PC-3 (cell line): ENCODE data around the gene EML3. TPM values are rescaled to one million over a fixed set of nuclear protein-coding genes. Genes with fewer than 3 reads are reported as not detected.

Experiments used
- ATAC-seq: fragments of 200-7000 bp; cut with Tn5 transposase; 2 replicates; pipeline ENCODE4 v1.9.1; 2020; ENCODE audit warnings: mild to moderate bottlenecking, moderate library complexity
- BruUV-seq: library from RNA; stranded (reverse); fragments of 400-500 nt; replicated peaks from 2 replicates; lab custom pipeline; 2021; lab: Mats Ljungman, UMichigan
- CTCF ChIA-PET: fragments of 300-600 bp; sonication (Branson Sonifier 250); formaldehyde crosslinking; loops from one replicate; lab custom pipeline; 2022; ENCODE audit warnings: antibody characterized with exemption; lab: Charles Lee
- POLR2A ChIA-PET: fragments of 300-600 bp; sonication (Branson Sonifier 250); formaldehyde crosslinking; loops from one replicate; lab custom pipeline; 2022; ENCODE audit warnings: antibody characterized with exemption; ENCODE audit not compliant: unreplicated experiment; lab: Charles Lee
- DNase-seq: peaks from one replicate; pipeline ENCODE4 v3.0.0-alpha.2; 2015
- H2AFZ ChIP-seq: fragments of 300-600 bp; sonication (generic); 2 replicates; pipeline ENCODE4 v1.6.0; 2016; ENCODE audit warnings: antibody characterized with exemption, low read length
- H3F3A ChIP-seq: fragments of 300-600 bp; sonication (generic); one replicate; pipeline ENCODE4 v1.6.0; 2017; ENCODE audit warnings: antibody characterized with exemption, low read length, control low read depth, mild to moderate bottlenecking; ENCODE audit not compliant: unreplicated experiment
- H3K27ac ChIP-seq: fragments of 300-600 bp; sonication (generic); 2 replicates; pipeline ENCODE4 v1.5.1; 2016; ENCODE audit warnings: mild to moderate bottlenecking, low read length
- H3K27me3 ChIP-seq: fragments of 300-600 bp; sonication (generic); 2 replicates; pipeline ENCODE4 v1.6.1; 2016; ENCODE audit warnings: low read length, mixed read lengths
- H3K36me3 ChIP-seq: fragments of 300-600 bp; sonication (generic); 2 replicates; pipeline ENCODE4 v1.6.1; 2016; ENCODE audit warnings: low read depth, mixed run types, low read length, mixed read lengths
- H3K4me1 ChIP-seq: fragments of 300-600 bp; sonication (generic); 2 replicates; pipeline ENCODE4 v1.5.1; 2016; ENCODE audit warnings: low read length; ENCODE audit not compliant: insufficient read depth
- H3K4me2 ChIP-seq: fragments of 300-600 bp; sonication (generic); 2 replicates; pipeline ENCODE4 v1.6.0; 2016; ENCODE audit warnings: low read length
- H3K4me3 ChIP-seq: fragments of 300-600 bp; sonication (generic); 2 replicates; pipeline ENCODE4 v1.5.1; 2016; ENCODE audit warnings: mild to moderate bottlenecking, low read length, mixed read lengths
- H3K79me2 ChIP-seq: fragments of 300-600 bp; sonication (generic); 2 replicates; pipeline ENCODE4 v1.6.1; 2017; ENCODE audit warnings: low read length, mixed read lengths
- H3K9ac ChIP-seq: fragments of 300-600 bp; sonication (generic); 2 replicates; pipeline ENCODE4 v1.6.0; 2016; ENCODE audit warnings: mild to moderate bottlenecking, low read length
- H3K9me2 ChIP-seq: fragments of 300-600 bp; sonication (generic); replicated peaks from 2 replicates; pipeline ENCODE4 v1.6.1; 2016; ENCODE audit warnings: mixed run types, low read length, mixed read lengths
- H3K9me3 ChIP-seq: fragments of 300-600 bp; sonication (generic); 2 replicates; pipeline ENCODE4 v1.6.1; 2016; ENCODE audit warnings: low read length, mixed read lengths
- H4K20me1 ChIP-seq: fragments of 300-600 bp; sonication (generic); 2 replicates; pipeline ENCODE4 v1.6.1; 2016; ENCODE audit warnings: low read length, mixed read lengths
- CTCF ChIP-seq: fragments of 300-600 bp; sonication (generic); conservative IDR thresholded peaks from 2 replicates; pipeline ENCODE4 v1.5.1; 2017; ENCODE audit warnings: antibody characterized with exemption, low read depth, mild to moderate bottlenecking, low read length
- EZH2 ChIP-seq: fragments of 300-600 bp; sonication (generic); IDR thresholded peaks from one replicate; pipeline ENCODE4 v1.6.1; 2017; ENCODE audit warnings: antibody characterized with exemption, mild to moderate bottlenecking, low read length; ENCODE audit not compliant: unreplicated experiment
- EZH2phosphoT487 ChIP-seq: fragments of 300-600 bp; sonication (generic); IDR thresholded peaks from 2 replicates; pipeline ENCODE4 v1.6.1; 2018; ENCODE audit warnings: mild to moderate bottlenecking, antibody characterized with exemption, low read length, borderline replicate concordance
- intact Hi-C: fragments of 100-400 bp; cut with micrococcal nuclease; formaldehyde crosslinking; loops from 2 replicates; pipeline ENCODE4 v1.9.0; 2023
- total RNA-seq: library from RNA; depleted of rRNA; stranded (reverse); fragments of >200 nt; gene quantifications from 2 replicates; pipeline ENCODE4 v1.2.3, GENCODE V29; 2014

EML3 gene
- total RNA-seq, 1 experiment from 2014 or later = 32.8 TPM

GRCh38 chr11:62603776-62604299 is 8.7 kb downstream of the EML3 start:
- Histone ChIP-seq H3K9me2 (no peaks in the 10 kb centered on the region), H3K9ac (no peak overlapping the region), H4K20me1 (no peaks in the 10 kb centered on the region), H3K4me3 (no peak overlapping the region), H3K4me2 (no peak overlapping the region), H3K36me3 (peaks cover 6% of the 10 kb centered on the region; the same call in 1 of the 2 replicates), H3K79me2 (peaks cover 28% of the 10 kb centered on the region), H3K4me1 (peaks cover 21% of the 10 kb centered on the region), H2AFZ (no peak overlapping the region), H3K9me3 (no peaks in the 10 kb centered on the region), H3F3A (no peaks in the 10 kb centered on the region), H3K27me3 (no peaks in the 10 kb centered on the region), H3K27ac (no peak overlapping the region)
- no TSS peak for BruUV-seq
- TF ChIP-seq CTCF (no peak), EZH2phosphoT487 (no peak), EZH2 (no peak)
- CTCF ChIA-PET = no interaction called here
- POLR2A ChIA-PET = no interaction called here
- DNase-seq (no peak), ATAC-seq (no peak)
- intact Hi-C loops = loop anchor here (5.0 kb wide), 1 partner anchor 68 kb away; the partner anchor contains the start of genes LBHD1 and UQCC3

- Histone ChIP-seq H4K20me1 (no peaks in the 10 kb centered on the region), H3K9me3 (no peaks in the 10 kb centered on the region), H3K9ac (no peak overlapping the region), H3K4me2 (no peak overlapping the region), H3K79me2 (peaks cover 36% of the 10 kb centered on the region), H3K4me3 (no peak overlapping the region), H3K36me3 (peaks cover 14% of the 10 kb centered on the region), H3K27ac (no peak overlapping the region), H3F3A (no peaks in the 10 kb centered on the region), H3K4me1 (peaks cover 21% of the 10 kb centered on the region), H2AFZ (no peak overlapping the region), H3K27me3 (no peaks in the 10 kb centered on the region), H3K9me2 (no peaks in the 10 kb centered on the region)
- no peak for DNase-seq
- BruUV-seq = no TSS peak
- CTCF ChIA-PET = no interaction called here
- intact Hi-C loops = loop anchor here (5.0 kb wide), 1 partner anchor 69 kb away; the partner anchor contains the start of genes LBHD1 and UQCC3
- ATAC-seq = no peak
- POLR2A ChIA-PET = no interaction called here
- no peak for TF ChIP-seq CTCF
- TF ChIP-seq EZH2phosphoT487 = no peak
- TF ChIP-seq EZH2 = no peak
Measured at GRCh38 chr11:62603072-62603408, 9.5 kb downstream of the EML3 start.
